Placental pericyte (primary cell): ENCODE results near the gene PPP1R3E. TPM values are rescaled to one million over a fixed set of nuclear protein-coding genes. Genes with fewer than 3 reads are reported as not detected.

Experiments used
- small RNA-seq: library from RNA; depleted of rRNA; stranded (forward); fragments of <200 nt; gene quantifications from one replicate; pipeline ENCODE3, GENCODE V24; 2012; ENCODE audit warnings: low replicate concordance
- total RNA-seq: library from RNA; depleted of rRNA; stranded (reverse); fragments of >200 nt; gene quantifications from 2 replicates; pipeline ENCODE4 v1.2.3, GENCODE V29; 2012

The PPP1R3E gene
- 4.4 and 5.0 TPM in 2 replicates for total RNA-seq

GRCh38 chr14:23302290-23303225, at the start of gene PPP1R3E:
TSS of gene PPP1R3E (minus strand) at chr14:23302859. CDS start at chr14:23302576, 283 bp downstream.

DNA sequence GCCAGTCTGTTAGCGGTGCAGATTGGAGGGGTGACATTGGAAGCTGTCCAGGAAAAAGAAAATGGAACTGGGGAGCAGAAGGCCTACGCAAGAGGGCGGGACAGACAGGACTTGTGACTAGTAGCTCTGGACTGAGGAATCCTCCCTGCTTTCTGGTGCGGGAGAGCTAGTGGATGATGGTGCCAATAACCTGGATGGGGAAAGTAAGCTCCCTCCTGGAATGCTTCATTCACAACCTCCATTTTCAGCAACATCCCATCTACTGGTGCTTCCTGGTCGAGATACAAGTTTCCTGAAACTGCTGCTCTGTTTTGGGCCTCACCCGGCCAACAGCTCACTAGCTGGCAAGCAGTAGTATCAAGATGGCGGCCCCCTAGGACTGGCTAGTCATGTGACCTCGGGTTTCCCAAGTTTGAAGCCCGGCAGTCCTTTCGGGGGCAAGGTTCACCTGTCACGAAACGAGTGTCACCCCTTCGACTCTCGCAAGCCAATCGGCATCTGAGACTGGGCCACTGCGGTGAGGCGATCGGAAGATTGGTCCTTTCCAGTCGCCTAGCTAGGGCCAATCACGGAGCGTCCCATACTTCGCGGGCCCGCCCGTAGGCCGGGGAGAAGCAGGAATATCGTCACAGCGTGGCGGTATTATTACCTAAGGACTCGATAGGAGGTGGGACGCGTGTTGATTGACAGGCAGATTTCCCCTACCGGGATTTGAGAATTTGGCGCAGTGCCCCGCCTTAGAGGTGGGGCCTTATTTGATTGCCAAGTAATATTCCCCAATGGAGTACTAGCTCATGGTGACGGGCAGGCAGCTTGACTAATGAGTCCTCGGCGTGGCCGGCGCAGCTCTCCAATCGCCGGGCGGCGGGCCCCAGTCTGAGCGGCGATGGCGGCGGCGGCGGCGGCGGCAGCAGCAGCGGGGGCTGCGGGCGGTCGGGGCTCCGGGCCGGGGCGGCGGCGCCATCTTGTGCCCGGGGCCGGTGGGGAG, 18.2 kb upstream of the PPP1R3E start, which contains the start of gene PABPN1:
Gene PABPN1, plus strand, starts transcription at position 874 of the 988 bp plus-strand sequence. Its CDS starts 13 bp downstream, at position 887.

DNA sequence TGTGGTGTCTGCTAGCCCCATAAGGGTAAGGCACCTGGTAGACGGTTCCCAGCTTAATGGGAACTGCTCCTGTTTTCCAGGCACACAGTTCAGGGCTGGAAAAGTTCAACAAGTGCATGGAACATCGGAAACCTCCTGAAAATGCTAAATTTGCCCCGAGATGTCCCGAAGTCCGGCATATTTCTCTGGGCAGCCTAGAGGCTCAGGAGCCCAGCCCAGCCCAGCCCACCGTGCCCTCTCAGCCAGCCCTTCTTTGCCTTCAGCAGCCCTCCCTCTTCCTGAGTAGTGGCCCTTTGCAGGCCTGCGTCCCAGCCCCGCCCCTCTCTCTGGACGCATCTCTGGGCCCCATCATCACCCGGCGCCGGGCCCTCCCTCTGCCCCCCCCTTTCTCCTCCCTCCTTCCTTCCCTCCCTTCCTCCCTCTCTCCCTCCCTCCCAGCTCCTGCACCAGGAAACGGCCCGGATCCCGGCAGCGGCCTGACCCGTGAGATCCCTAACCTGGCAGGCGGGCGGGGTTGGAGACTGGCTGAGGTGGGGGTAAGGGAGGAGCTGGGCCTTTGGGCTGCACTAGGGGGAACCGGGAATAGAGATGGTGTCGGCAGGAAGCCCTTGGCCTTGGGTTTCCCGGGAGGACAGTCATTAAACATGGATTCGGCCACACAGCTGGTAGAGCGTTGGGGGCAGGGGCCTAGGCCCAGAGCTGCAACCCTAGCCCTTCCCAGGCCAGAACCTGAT, 3.9 kb upstream of the PPP1R3E start, which contains the start of gene BCL2L2:
Gene BCL2L2, plus strand, starts transcription at position 422 of the 734 bp plus-strand sequence. CDS start 935 bp downstream, outside the sequence.

DNA sequence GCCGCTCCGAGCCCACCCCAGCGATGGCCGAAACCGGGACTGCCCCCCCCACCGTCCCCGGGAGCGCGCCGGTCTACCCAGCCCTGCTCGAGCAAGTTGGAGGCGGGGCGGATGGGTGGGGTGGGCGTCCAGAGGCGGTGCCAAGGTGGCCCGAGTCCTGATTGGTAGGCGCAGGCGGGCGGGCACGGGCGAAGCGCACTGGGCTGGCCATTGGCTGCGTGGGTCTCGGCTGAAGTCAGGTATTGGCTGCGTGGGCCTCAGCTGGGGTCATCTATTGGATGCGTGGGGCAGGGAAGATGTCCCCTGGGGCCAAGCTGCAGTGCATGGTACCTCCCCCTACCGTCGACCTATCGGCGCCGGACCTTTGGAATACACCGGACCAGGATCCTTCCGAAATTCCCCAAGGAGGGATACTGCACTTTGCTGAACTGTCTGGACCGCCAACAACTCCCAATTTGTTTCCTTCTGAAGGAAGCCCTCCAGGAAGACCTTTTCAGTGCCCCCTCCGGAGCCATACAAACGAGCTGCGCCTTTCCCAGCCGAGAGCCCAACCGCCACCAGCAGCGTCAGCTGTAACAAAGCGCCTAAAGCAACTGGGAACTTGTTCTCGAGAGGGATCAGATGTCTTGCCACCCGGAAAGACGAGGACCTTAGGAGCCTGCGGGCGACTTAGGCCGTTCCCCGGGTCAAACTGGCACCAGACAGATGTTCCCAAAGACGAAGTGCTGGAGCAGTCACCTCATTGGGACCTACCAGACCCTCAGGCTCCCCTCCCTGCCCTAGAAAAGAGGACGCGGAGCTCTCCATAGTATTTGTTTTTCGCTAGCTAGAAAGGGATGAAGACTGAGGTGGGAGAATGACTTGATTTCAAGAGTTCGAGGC, 16.4 kb downstream of the PPP1R3E start, which contains the start of gene HOMEZ:
Gene HOMEZ, minus strand, starts transcription at position 113 of the 882 bp plus-strand sequence. CDS start 180 bp downstream, outside the sequence.

Small RNA genes lying within 50 kb of the gene (small RNA-seq; reads per million reads assigned to genes)
- gene RNU6-1046P: not detected

Other genes starting within 250 kb of the PPP1R3E start
- gene CDH24, start 245.3 kb downstream of the PPP1R3E start, total RNA-seq: 3.1 and 9.2 TPM in 2 replicates
- gene ACIN1, start 207.7 kb downstream of the PPP1R3E start, total RNA-seq: 73.5 and 107 TPM in 2 replicates
- gene C14orf119, start 207.4 kb downstream of the PPP1R3E start, total RNA-seq: 35.7 and 41.2 TPM in 2 replicates
- gene CIROP, start 197.9 kb downstream of the PPP1R3E start, total RNA-seq: not detected in 2 replicates
- not detected in 2 replicates for gene CEBPE, start 183.6 kb downstream of the PPP1R3E start, total RNA-seq
- gene SLC7A8, start 119.2 kb downstream of the PPP1R3E start, total RNA-seq: 1.1 TPM in 2 replicates
- not detected in 2 replicates for gene RNF212B, start 64.9 kb downstream of the PPP1R3E start, total RNA-seq
- 4.4 and 13.8 TPM in 2 replicates for gene HOMEZ, start 16.7 kb downstream of the PPP1R3E start, total RNA-seq
- gene BCL2L2, start 4.0 kb upstream of the PPP1R3E start, total RNA-seq: 18.4 and 21.6 TPM in 2 replicates
- gene PABPN1, start 18.6 kb upstream of the PPP1R3E start, total RNA-seq: 43.1 and 64.4 TPM in 2 replicates
- 7.3 and 7.7 TPM in 2 replicates for gene SLC22A17, start 50.0 kb upstream of the PPP1R3E start, total RNA-seq
- 1.5 and 3.3 TPM in 2 replicates for gene EFS, start 62.3 kb upstream of the PPP1R3E start, total RNA-seq
- not detected in 2 replicates for gene IL25, start 70.0 kb upstream of the PPP1R3E start, total RNA-seq
- gene CMTM5, start 74.2 kb upstream of the PPP1R3E start, total RNA-seq: not detected in 2 replicates
- not detected in 2 replicates for gene MYH6, start 105.4 kb upstream of the PPP1R3E start, total RNA-seq
- not detected in 2 replicates for gene MYH7, start 132.8 kb upstream of the PPP1R3E start, total RNA-seq
- gene NGDN, start 166.8 kb upstream of the PPP1R3E start, total RNA-seq: 35.8 and 56.2 TPM in 2 replicates
- gene ZFHX2, start 248.9 kb upstream of the PPP1R3E start, total RNA-seq: 0.14 and 0.22 TPM in 2 replicates